ENCODE results near the gene FGFR1OP2. TPM values are rescaled to one million over a fixed set of nuclear protein-coding genes. Genes with fewer than 3 reads are reported as not detected.

FGFR1OP2 gene
- total RNA-seq, 4 donors from 2014 or later: 38.1 to 60.3 (median 46.6) TPM

DNA sequence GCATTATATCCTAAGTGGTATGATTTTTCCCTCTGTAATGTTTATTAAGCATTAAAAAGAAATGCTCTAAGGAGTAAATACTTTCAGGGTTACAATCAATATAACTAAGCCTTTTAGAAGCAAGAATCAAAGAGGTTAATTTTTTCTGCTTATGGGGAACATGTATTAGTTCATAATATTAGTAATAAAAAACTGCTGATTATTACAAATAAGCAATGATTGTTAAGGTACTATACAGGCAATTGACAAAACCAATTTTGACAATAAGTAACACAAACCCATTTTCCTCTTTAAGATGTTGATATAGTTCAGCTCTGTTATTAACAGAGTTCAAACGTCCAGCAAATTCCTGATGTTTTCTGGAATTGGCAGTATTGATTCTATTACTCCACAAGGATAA lies 32.2 kb upstream of the FGFR1OP2 start:
- no peak overlapping the region for H3K4me3 ChIP-seq (ENCODE audit: low read depth, poor library complexity, severe bottlenecking)
- TF ChIP-seq, protein P1, sequence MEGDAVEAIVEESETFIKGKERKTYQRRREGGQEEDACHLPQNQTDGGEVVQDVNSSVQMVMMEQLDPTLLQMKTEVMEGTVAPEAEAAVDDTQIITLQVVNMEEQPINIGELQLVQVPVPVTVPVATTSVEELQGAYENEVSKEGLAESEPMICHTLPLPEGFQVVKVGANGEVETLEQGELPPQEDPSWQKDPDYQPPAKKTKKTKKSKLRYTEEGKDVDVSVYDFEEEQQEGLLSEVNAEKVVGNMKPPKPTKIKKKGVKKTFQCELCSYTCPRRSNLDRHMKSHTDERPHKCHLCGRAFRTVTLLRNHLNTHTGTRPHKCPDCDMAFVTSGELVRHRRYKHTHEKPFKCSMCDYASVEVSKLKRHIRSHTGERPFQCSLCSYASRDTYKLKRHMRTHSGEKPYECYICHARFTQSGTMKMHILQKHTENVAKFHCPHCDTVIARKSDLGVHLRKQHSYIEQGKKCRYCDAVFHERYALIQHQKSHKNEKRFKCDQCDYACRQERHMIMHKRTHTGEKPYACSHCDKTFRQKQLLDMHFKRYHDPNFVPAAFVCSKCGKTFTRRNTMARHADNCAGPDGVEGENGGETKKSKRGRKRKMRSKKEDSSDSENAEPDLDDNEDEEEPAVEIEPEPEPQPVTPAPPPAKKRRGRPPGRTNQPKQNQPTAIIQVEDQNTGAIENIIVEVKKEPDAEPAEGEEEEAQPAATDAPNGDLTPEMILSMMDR (IDR thresholded peaks at IDR 0.05): no peak
- no peak for TF ChIP-seq POLR2A (IDR thresholded peaks at IDR 0.05)
- intact Hi-C loops (cut with DNase I; ENCODE audit: low total_unique reads): loop anchor here (5.0 kb wide), 1 partner anchor 686 kb away; no protein-coding TSS in a partner anchor
- no peak for DNase-seq (ENCODE audit: low spot score in 2 of 2)
- 36 to 38% methylated on average over 1 of the region's 1 CpG for WGBS, 2 donors

DNA sequence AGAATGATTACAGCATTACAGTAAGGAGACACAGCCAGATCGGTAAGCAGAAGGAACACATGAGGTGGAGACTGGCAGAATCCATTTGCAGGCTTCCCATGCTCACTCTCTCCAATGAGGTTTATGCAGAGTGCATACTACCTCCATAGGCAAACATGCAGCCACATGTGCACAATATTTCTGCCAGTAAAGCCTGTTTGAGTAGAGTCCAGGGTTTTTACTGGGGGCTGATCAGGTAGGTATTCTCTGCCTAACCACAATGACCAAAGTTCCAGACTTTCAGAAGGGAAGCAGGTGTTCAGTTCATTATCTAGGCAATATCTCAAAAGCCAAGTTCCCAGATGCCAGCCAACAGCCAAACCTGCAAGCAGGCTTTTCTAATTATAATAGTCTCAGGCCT lies 31.6 kb upstream of the FGFR1OP2 start:
- intact Hi-C loops (cut with DNase I; ENCODE audit: low total_unique reads): loop anchor here (5.0 kb wide), 1 partner anchor 686 kb away; no protein-coding TSS in a partner anchor
- 27 to 41% methylated on average over 1 of the region's 1 CpG for WGBS, 2 donors
- no peak for DNase-seq (ENCODE audit: low spot score in 2 of 2)
- no peak for TF ChIP-seq POLR2A (IDR thresholded peaks at IDR 0.05)
- TF ChIP-seq, protein P1 (IDR thresholded peaks at IDR 0.05): no peak
- no peak overlapping the region for H3K4me3 ChIP-seq (ENCODE audit: low read depth, poor library complexity, severe bottlenecking)

DNA sequence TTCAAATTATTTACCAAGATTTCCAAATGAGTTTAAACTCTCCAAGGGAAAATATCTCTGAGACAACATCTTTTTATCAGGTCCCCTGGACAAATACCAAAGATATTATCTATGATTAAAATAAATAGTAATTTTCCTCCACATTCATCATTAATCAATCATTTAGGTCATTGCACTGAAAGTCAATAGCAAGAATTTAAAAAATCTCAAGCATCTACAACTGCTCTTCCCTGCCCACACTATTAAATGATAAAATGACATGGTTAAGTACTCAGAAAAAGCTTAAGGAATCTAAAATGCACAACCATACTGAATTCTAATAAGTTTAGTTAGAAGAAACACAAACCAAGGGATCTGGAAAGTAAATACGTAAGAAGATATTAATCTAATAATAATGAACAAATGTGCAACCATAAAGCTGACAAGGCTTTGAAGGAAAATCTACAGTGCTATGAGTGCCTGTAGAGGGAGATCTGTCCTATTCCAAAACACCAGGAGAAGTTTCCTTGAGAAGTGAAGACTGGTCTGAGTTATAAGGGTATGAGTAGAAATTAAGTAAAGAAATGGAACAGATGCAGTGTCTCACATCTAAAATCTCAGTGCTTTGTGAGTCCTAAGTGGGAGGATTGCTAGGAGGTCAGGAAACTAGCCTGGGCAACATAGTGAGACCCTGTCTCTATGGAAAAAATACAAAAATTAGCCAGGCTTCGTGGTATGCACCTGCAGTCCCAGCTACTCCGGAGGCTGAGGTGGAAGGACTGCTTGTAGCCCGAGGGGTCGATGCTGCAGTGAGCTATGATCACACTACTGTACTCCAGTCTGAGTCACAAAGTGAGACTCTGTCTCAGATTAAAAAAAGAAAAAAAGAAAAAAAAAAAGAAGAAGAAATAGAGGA lies 19.7 kb upstream of the FGFR1OP2 start:
- WGBS, 2 donors: 77 to 80% methylated on average over 5 of the region's 5 CpGs
- no peak for TF ChIP-seq POLR2A (IDR thresholded peaks at IDR 0.05)
- TF ChIP-seq, protein P1 (IDR thresholded peaks at IDR 0.05): no peak
- intact Hi-C loops (cut with DNase I; ENCODE audit: low total_unique reads): no loop called here
- DNase-seq (ENCODE audit: low spot score in 2 of 2): no peak
- no peak overlapping the region for H3K4me3 ChIP-seq (ENCODE audit: low read depth, poor library complexity, severe bottlenecking)

DNA sequence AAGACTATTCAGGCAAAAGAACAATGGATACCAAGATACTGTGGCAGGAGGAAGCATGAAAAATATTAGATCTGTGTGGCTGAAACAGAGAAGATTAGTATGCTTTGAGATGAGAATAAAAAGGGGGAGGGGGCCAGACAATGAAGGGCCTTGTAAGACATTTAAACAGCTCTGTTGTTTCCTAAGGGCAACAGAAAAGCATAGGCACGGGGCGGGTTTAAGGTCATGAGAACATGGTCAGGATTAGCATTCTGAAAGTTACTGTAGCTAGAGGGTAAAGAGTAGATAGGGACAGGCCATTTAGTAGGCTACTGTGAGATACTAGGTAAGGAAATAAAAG lies 19.1 kb upstream of the FGFR1OP2 start:
- 81 to 88% methylated on average over 2 of the region's 2 CpGs for WGBS, 2 donors
- no peak for TF ChIP-seq POLR2A (IDR thresholded peaks at IDR 0.05)
- TF ChIP-seq, protein P1 (IDR thresholded peaks at IDR 0.05): no peak
- intact Hi-C loops (cut with DNase I; ENCODE audit: low total_unique reads): no loop called here
- no peak for DNase-seq (ENCODE audit: low spot score in 2 of 2)
- H3K4me3 ChIP-seq (ENCODE audit: low read depth, poor library complexity, severe bottlenecking): no peak overlapping the region

DNA sequence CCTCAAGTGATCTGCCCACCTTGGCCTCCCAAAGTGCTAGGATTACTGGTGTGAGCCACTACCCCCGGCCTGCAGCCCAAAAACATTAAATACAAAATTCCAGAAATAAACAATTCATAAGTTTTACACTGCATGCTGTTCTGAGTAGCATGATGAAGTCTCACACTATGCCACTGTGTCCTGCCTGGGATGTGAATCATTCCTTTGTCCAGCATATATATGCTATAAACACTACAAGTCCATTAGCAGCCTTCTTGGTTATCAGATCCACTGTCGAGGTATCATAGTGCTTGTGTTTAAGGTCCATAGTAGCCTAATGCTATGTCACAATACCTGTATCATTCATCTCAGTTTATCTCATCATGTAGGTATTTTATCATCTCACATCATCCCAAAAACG lies 16.4 kb upstream of the FGFR1OP2 start:
- no peak overlapping the region for H3K4me3 ChIP-seq (ENCODE audit: low read depth, poor library complexity, severe bottlenecking)
- TF ChIP-seq, protein P1 (IDR thresholded peaks at IDR 0.05): no peak
- no peak for TF ChIP-seq POLR2A (IDR thresholded peaks at IDR 0.05)
- WGBS, 2 donors: 78 to 87% methylated on average over 3 of the region's 3 CpGs
- intact Hi-C loops (cut with DNase I; ENCODE audit: low total_unique reads): no loop called here
- no peak for DNase-seq (ENCODE audit: low spot score in 2 of 2)
